RPMI7951 (cell line): ENCODE measurements around the gene C11orf87. TPM values are rescaled to one million over a fixed set of nuclear protein-coding genes. Genes with fewer than 3 reads are reported as not detected.

Source experiments
- DNase-seq: peaks from one replicate; pipeline ENCODE4 v3.0.0-alpha.2; 2012; ENCODE audit warnings: low read depth
- total RNA-seq: library from RNA; depleted of rRNA; stranded (reverse); fragments of >200 nt; shearing (Covaris generic); gene quantifications from 2 replicates; pipeline ENCODE4 v1.2.3, GENCODE V29; 2014; rRNA removed

Gene C11orf87
- total RNA-seq, result not detected in 2 replicates

DNA sequence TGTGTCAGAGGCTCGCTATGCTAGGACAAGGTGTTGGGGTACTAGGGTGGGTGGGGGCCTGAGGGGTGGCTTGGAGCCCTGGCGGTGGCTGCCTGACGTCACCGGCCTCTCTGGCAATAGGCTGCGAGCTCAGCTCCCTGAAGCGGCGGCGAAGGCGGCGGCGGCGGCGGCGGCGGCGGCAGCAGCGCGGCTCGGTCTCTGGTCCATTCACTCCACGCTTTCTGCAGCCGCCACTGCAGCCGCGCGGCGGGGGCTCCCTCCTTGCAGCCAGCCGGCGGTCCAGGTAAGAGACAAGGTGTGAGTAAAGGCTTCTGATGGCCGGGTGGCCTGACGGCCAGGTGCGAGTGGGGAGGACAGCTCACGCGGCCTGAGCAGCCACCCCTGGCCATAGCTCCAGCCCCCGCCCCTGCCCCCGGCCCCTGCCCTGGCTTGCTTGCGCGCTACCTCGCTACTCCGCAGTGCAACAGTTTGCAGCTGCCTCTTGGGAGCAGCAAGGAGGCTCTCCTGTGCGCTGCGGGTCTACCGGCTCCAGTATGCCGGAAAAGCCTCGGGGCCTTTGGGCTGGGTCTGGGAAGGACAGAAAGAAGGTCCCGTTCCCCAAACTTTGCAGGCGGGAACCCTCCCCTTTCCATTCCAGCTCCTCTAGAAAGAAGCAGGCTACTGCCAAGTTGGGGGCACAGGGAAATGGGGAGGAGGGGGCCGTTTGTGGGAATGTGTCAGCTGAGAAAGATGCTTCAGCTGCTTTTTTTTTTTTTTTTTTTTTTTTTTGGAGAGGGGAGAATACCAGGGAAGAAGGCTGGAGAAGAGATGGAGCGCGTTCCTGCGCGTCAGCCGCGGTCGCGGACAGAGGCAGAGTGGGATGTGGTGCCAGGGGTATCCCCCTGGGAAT, at the start of gene C11orf87:
Gene C11orf87 (plus strand): TSS at position 210 of the 889 bp plus-strand sequence. CDS start 1,444 bp downstream, outside the sequence.
- DNase-seq, result no peak

GRCh38 chr11:109374032-109374431, 48.0 kb upstream of the C11orf87 start:
- no peak for DNase-seq

DNA sequence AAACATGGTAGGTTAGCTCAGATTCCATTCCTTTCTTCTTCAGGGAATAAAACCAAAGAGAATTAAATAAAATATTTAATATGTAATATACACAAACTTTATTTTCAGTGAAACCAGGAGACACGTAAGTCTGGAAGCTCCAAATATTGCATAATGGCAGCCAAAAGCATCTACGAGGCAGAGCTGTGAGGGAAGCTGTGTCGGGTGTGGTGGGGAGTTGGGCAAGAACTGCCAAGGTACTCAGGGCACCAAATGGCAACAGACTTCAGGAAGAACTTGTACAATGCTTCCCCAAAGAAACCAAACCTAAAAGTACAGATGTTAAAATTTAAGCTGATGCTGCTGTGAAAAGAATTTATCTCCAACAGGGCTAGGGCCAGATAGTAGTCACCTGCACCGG, 47.5 kb upstream of the C11orf87 start:
- DNase-seq, result no peak

- no peak for DNase-seq
Observed at GRCh38 chr11:109377039-109377742, 44.8 kb upstream of the C11orf87 start.

GRCh38 chr11:109378034-109378433, 44.0 kb upstream of the C11orf87 start:
- no peak for DNase-seq

DNA sequence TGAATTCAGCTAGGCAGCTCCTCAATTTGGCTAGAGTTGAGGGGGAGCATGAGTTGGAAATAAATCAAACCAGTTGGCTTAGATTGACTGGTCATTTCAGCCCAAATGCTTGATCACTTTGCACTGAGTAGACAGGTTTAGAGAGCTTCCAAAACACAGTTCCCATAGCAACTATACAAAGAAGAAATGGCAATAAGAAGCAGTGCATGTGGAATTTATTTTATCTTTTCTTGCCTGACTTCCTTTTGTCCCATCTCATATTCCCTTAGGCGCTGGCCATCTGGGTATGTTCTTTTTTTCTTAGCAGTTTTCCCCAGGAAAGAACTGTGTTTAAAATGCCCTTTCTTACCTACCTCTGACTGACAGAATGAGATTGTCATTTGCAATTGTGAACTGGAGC, 38.7 kb upstream of the C11orf87 start:
- DNase-seq, result no peak

DNA sequence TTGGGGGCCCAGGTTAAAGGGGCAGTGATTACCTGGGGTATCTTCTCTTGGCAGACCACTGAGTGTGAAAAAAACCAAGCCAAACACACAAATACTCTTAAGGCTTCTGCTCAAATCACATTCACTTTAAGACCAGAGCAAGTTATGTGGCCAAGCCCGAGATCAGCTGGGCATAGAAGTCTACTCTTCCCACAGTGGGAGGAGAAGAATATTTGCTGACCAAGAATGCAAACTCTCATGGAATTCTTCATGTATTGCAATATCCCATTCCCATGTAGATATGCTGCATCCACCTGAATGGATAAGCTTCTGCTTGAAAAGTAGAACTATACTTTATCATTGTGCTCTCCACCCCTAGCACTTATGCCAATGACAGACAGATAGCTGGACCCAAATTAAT, 37.1 kb upstream of the C11orf87 start:
- DNase-seq, result no peak

DNA sequence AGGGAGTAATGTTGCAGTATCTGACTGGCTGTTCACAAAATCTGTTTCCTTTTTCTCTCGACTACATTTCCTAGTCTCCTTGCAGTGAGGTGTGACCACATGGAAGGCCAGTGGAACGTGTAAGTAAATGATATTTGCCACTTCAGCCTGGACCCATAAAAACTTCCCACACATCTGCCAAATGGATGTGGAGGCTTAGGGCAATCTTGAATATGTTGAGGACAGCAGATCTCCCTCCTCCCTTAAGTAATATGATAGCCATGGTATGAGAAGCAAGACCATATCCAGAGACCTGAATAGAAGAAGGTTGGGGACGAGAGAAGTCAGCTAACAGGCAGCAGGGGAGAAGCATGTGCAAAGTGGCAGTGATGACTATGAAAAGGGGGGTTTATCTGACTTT, 33.0 kb upstream of the C11orf87 start:
- DNase-seq, result no peak

GRCh38 chr11:109390752-109391151, 31.2 kb upstream of the C11orf87 start:
- DNase-seq, result no peak

DNA sequence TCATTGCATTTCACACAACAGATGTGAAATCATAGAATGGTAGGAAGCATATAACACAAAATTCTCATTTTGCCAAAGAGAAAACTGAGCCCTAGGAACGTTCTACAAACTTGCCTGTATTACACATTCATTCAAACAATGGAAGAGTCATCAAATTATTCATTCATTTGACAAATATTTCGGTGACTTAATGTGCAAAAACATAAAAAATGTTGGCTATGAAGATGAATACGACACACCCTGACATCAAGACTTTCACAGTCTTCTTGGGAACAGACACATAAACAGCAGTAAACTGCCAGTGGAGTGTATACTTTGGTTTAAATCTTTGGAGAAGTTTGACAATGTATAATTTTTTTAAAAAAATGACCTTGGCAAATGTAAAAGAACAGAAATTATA, 20.4 kb upstream of the C11orf87 start:
- no peak for DNase-seq

DNA sequence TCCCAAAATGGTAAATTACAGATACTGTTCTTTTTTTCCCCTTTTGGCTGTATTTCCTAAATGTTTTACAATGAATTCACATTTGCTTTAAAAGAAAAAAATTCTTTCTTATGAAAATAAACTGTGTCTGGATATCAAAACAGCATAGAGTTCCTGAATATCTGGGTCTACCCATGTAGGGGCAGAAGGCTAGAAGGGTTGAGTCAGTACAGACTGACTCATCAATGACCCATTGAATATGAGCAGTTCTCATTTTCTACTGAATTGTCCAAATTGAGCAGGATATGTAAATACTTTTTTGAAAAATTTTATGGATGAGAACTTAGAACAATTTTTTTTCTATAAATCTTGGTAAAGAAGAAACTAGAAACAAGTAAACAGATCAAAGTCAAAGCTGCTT, 16.3 kb upstream of the C11orf87 start:
- no peak for DNase-seq

GRCh38 chr11:109416601-109417000, 5.4 kb upstream of the C11orf87 start:
- no peak for DNase-seq

DNA sequence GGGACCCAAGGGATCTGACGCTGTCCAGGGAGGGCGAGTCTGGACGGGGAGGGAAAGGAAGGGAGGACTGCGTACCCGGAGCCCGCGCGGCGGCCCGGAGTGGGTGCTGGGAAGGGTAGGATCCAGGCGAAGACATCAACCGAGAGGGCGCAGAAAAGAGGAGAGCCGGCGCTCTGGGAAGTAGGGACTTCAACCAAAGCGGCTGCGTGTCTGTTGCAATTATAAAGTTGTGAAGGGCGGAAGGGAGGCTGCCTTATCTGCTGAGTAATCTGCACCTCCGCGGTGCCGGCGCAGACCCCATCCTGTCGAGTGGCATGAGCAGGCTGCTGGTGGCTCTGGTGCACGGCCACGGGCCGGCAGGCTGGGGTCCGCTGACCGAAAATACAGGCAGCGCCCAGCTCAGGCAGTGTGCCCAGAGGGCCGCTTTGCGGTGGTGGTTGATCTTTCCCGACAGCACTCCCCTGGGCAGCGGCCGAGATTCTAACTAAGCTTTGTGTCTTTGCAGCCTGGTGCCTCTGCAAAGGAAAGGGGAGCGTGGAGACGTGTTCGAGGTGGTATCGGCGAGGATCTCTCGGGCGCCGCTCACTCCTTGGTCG, 978 bp downstream of the C11orf87 start:
- no peak for DNase-seq

DNA sequence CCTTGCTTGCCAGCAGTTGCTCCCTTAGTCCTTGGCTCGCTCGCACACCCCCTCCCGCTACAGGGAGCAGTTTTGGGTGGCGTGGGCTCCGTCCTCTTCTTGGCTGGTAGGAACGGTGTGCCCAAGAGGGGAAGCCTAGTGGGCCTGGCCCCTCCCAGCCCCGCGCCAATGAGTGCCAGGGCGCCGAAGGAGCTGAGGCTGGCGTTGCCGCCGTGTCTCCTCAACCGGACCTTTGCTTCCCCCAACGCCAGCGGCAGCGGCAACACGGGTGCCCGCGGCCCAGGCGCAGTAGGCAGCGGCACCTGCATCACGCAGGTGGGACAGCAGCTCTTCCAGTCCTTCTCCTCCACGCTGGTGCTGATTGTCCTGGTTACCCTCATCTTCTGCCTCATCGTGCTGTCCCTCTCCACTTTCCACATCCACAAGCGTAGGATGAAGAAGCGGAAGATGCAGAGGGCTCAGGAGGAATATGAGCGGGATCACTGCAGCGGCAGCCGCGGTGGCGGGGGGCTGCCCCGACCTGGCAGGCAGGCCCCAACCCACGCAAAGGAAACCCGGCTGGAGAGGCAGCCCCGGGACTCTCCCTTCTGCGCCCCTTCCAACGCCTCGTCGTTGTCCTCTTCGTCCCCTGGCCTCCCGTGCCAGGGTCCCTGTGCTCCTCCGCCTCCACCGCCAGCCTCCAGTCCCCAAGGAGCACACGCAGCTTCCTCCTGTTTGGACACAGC, 1.6 kb downstream of the C11orf87 start:
- no peak for DNase-seq

DNA sequence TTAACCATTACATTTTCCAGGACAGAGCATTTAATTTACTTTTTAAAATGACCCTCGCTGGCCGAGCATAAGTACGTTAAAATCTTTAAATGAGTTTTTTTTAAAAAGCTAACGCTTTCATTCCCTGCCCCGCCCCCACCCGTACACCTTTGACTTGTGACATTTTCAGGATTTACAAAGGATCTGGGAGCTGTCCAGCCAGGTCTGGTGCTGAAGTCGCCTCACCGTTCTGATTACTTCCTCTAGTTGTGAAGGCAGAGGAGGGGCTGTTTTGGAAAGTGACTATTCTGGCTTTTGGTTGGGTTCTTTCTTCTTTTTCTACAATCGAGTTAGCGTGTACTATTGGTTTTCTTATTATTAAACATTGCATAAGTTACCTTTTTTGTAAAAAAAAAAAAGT, 2.9 kb downstream of the C11orf87 start:
- no peak for DNase-seq

DNA sequence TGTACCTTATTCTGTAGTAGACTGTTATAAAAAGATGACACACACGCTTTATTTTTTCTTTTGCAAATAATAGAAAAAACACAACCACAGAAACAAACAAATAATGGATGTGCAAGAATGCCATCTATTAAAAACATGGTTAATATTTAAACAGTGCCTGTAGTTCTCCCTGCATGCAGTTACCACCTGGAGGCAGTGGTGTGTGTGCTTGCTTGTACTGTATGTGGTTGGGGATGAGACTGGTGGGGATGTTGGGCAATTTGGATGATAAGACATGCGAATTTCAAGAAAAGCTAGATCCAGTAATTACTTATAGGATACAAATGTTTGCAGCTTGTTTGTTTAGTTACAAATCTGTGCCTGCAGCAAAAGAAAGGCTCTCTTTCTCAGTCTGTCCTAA, 3.6 kb downstream of the C11orf87 start:
- DNase-seq, result no peak

GRCh38 chr11:109426442-109427240, 4.7 kb downstream of the C11orf87 start:
- no peak for DNase-seq

DNA sequence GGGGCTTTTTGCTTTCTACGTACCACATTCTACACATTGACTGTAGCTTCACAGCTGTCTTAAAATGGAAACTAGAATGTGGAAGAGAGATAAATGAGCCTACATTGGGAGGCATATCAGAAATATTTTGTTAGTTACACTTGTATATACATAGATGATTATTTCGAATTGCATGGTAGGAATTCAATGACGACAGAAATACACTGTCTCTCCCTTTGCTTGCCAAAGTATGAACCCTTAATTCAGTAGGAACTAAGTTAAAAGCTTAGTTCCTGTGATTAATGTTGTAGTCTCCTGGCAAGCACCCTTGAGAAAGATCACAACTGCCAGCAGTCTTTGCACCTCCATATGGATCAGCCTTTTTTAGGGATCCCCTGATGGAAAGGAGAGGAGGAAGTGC, 10.1 kb downstream of the C11orf87 start:
- DNase-seq, result no peak

- DNase-seq, result no peak
Observed at GRCh38 chr11:109433753-109434256, 11.8 kb downstream of the C11orf87 start.

DNA sequence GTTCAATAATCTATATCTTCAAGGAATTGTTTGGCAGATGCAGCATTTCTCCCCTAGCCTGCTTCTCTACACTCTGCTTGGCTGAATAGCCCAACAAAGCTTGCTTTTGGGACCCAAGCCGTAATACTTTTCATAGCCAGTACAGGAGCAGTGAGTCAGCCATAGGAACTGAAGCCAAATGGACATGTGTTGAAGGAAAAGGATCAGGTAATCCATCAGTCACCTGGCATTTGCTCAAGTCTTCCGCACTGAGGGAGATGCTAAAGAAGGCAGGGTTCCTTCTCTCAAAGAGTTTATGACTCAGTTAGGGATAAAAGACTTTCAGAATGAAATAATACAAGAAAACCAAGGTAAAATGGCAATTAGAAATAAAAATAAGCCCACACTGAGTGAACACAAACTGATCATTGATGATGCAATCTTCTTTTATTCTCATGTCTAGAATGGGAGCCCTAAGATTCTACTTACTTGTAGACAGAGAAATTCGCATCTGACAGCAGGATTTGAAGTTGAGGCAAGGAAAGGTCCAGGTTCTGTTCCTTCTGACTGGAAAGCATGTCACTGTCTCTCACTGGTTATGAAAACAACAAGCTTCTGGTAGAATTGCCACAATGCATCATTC, 13.2 kb downstream of the C11orf87 start:
- no peak for DNase-seq
